Activated T-cell treated with anti-CD3 and anti-CD28 coated beads for 4 hours (primary cell): ENCODE data around the gene OSBPL9.
"Not testable (repeated sequence)": the region's sequence is repeated elsewhere in the genome, so short reads cannot be mapped to it uniquely, and the experiment has no call there.

Source experiments
- DNase-seq: peaks from one replicate; pipeline ENCODE4 v3.0.0-alpha.2; 2020

OSBPL9 gene

GRCh38 chr1:51610104-51610503, 6.8 kb upstream of the OSBPL9 start:
- not testable (repeated sequence) for DNase-seq

- DNase-seq, result no peak
These were observed 6.3 kb upstream of the OSBPL9 start for GRCh38 chr1:51610637-51611036.

DNA sequence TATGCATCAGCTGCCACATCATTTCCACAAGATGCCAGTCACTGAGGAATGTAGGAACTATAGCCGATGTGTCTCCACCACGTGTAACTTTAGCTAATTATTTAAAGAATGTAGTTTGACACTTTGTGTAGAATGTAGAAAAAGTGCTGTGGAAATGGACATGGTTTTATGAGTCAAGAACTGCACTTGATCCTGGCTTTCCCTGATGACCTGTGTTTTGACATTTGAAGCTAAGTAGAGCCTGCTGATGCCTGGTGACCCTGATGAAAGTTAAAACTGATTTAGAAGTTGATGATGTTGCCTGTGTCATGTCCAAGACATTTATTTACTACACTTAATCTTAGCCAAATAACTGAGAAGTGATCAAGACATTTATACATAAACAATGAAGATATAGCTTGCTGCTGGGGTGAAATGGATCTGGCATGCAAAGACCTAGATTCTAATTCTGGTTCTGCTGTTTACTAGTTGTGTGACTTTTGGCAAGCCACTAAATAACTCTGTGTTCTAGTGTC, 4.4 kb upstream of the OSBPL9 start:
- no peak for DNase-seq

GRCh38 chr1:51615780-51616291, 1.1 kb upstream of the OSBPL9 start:
- no peak for DNase-seq

- no peak for DNase-seq
These were observed 402 bp upstream of the OSBPL9 start for GRCh38 chr1:51616490-51616889.

- no peak for DNase-seq
These were observed 1.8 kb downstream of the OSBPL9 start for GRCh38 chr1:51618715-51619114.

GRCh38 chr1:51620470-51620869, 3.6 kb downstream of the OSBPL9 start:
- no peak for DNase-seq

DNA sequence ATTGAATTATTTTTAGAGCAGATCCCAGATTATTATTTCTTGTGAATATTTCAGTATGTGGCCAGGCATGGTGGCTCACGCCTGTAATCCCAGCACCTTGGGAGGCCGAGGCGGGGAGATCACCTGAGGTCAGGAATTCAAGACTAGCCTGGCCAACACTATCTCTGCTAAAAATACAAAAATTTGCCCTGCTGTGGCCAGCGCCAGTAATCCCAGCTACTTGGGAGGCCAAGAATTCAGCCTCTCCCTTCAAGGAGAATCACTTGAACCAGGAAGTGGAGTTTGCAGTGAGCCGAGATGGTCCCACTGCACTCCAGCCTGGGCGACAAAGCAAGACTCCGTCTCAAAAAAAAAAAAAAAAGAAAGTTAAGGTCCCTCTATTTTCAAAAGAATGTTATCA, 4.3 kb downstream of the OSBPL9 start:
- DNase-seq, result no peak

- DNase-seq, result no peak
These were observed 5.1 kb downstream of the OSBPL9 start for GRCh38 chr1:51621841-51622454.

DNA sequence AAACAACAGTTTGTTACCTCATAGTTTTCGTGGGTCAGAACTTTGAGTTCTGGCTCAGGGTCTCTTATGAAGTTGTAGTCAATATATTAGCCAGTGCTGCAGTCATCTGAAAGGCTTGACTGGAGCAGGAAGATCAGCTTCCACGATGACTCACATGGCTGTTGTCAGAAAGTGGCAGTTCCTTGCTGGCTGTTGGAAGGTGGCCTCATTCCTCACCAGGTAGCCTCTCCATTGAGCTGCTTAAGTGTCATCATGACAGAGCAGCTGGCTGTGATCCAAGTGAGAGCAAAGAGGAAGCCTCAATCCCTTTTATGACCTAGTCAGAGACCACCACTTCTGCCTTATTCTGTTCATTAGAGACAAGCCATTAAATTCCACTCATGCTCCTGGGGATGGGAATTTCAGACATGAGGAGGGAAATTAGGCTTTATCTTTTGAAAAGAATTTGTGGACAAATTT, 5.6 kb downstream of the OSBPL9 start:
- no peak for DNase-seq

- DNase-seq, result no peak
These were observed 6.1 kb downstream of the OSBPL9 start for GRCh38 chr1:51623025-51623424.

DNA sequence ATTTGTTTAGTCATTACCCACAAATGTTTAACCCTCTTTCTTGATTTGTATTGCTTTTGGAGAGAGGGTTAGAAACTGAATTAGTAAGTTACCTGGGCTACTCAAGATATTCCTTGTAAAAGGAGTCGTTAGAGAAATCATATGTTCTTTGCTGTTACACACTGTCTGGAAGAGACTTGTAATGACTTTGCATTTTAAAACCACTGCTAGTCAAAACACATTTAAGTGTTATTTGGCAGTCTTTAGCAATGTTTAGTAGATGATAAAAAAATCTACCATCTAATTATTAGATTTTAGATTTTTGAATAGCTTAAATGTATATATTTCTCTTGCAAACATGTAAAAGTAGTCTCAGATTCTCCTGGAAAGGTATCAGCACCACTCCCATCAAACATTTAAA, 6.6 kb downstream of the OSBPL9 start:
- DNase-seq, result no peak

GRCh38 chr1:51624855-51625254, 8.0 kb downstream of the OSBPL9 start:
- DNase-seq, result no peak

- DNase-seq, result no peak
These were observed 10.8 kb downstream of the OSBPL9 start for GRCh38 chr1:51627672-51628071.

GRCh38 chr1:51628715-51629590, 12.1 kb downstream of the OSBPL9 start:
- no peak for DNase-seq

GRCh38 chr1:51629918-51630317, 13.0 kb downstream of the OSBPL9 start:
- DNase-seq, result no peak

DNA sequence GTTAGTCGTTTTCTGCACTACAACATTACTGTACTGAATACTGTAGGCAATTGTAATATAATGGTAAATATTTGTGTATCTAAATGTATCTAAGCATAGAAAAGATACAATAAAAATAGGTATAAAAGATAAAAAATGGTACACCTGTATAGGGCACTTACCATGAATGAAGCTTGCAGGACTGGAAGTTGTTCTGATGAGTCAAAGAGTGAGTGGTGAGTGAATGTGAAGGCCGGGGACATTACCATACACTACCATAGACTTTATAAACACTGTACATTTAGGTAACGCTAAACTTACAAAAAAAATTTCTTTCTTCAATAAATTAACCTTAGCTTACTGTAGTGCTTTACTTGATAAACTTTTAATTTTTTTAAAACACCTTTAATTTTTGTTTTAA, 13.5 kb downstream of the OSBPL9 start:
- no peak for DNase-seq

DNA sequence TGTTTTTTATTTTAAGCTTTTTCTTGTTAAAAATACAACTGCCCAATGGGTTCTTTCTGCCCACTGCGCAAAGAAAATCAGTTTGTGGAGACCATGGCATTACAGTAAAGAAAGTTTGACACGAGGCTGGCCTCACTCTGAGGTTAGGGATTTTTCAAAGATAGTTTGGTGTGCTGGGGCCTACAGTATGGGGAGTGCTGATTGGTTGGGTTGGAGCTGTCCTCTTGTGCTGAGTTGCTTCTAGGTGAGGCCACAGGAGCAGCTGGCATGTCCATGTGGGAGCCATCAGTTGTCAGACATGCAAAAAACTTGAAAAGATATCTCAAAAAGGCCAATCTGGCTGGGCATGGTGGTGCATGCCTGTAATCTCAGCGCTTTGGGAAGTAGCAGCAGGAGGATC, 14.0 kb downstream of the OSBPL9 start:
- no peak for DNase-seq

- no peak for DNase-seq
These were observed 14.9 kb downstream of the OSBPL9 start for GRCh38 chr1:51631747-51632146.

DNA sequence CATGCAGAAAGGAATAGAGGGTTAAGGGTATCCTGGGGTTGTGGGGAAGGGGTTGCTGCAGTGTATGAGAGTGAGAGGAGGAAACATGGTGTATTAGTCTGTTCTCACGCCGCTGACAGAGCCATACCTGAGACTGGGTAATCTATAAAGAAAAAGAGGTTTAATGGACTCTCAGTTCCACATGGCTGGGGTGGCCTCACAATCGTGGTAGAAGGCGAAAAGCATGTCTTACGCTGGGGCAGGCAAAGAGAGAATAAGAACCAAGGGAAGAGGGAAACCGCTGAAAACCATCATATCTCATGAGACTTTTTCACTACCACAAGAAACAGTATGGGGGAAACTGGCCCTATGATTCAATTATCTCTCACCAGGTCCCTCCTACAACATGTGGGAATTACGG, 17.7 kb downstream of the OSBPL9 start:
- no peak for DNase-seq

GRCh38 chr1:51635615-51636014, 18.7 kb downstream of the OSBPL9 start:
- DNase-seq, result no peak

GRCh38 chr1:51636191-51636590, 19.3 kb downstream of the OSBPL9 start:
- DNase-seq, result no peak

DNA sequence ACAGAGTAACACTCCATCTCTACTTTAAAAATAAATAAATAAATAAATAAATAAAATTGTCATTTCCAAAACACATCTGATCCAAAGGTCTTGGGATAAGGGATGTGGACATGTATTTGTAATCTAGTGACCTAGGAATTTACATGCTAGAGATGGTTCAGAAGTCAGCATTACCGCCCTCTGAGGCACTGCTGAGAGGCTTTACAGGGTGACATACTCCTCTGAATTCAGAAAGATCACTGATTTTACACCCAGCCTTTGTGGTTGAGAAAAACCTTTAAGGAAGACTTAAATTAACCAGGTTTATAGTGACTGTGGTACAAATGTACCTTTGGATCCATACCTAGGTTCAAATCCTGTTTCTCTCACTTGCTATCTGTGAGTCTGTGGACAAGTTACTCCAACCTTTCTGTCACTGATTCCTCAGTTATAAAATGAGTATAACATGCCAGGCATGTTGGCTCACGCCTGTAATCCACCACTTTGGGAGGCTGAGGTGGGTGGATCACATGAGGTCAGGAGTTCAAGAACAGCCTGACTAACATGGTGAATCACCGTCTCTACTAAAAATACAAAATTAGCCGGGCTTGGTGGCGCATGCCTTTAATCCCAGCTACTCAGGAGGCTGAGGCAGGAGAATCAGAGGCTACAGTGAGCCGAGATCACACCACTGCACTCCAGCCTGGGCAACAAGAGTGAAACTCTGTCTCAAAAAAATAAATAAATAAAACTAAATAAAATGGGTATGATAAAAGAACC, 20.1 kb downstream of the OSBPL9 start:
- DNase-seq, result no peak
